HG03139 (cell line): ENCODE measurements around the gene SOHLH1.

Experiments used
- ATAC-seq: cut with Tn5 transposase; IDR thresholded peaks from one replicate; pipeline ENCODE4 v1.9.1; 2021; ENCODE audit not compliant: unreplicated experiment

SOHLH1 gene, protein sequence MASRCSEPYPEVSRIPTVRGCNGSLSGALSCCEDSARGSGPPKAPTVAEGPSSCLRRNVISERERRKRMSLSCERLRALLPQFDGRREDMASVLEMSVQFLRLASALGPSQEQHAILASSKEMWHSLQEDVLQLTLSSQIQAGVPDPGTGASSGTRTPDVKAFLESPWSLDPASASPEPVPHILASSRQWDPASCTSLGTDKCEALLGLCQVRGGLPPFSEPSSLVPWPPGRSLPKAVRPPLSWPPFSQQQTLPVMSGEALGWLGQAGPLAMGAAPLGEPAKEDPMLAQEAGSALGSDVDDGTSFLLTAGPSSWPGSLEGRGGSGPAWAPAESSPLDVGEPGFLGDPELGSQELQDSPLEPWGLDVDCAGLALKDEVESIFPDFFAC

DNA sequence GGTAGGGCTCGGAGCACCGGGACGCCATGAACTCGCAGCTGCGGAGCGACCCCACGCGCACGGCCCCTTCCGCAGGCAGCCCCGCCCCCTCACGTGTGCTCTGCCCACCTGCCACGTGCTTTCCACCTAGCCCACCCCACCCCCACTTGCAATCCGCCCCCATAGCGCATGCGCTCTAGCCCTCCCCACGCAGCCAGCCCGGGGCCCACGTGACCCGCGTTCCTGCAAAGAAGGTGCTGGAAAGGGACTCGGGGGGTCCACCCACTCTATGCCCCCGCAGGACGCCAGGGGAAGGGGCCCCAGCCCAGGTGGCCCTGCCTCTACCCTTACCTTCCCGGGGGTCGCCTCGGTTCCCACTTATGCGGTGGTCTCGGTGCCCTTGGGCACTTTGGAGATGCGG, at the start of gene SOHLH1:
Gene SOHLH1, minus strand, starts transcription at position 42 of the 400 bp plus-strand sequence. Its CDS starts 14 bp downstream, at position 28.
- ATAC-seq = no peak

GRCh38 chr9:135748676-135749075, 49.4 kb upstream of the SOHLH1 start:
- no peak for ATAC-seq

DNA sequence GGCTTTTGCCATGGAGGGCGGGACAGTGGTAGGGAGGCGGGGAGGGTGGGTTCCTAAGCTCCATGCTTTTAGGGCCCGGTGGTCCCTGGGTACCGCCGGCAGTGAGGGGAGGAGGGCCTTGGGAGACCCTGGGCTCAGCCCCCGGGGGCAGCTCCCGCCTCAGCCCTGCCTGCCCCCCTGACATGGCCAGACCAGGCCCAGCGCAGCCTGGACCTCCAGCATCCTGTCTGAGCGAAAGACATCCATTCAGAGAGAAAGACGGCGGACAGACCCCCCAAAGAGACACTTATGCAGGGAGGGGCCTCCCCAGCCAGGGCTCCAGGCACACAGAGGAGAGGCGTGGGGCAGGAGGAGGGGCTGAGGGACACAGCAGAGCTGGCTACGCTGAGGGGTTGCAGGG, 48.0 kb upstream of the SOHLH1 start:
- ATAC-seq = no peak

DNA sequence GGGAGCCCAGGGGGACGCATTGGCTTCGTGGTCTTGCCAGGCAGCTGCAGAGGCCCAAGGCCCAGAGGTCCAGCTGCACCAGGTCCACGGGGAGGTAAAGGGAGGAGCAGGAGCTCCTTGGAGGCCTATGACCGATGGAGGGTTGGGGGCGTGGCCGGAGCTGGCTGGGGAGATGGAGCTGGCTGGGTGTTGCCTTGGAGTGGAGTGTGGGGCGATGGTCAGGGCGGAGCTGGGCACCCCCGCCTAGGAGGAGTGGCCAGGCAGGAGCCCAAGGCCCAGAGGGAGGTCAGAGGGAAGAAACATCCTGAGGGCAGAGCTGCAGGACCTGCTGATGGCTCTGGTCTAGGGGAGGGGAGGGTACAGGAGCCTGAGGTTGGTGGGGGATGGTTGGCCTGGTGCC, 47.3 kb upstream of the SOHLH1 start:
- ATAC-seq = no peak

DNA sequence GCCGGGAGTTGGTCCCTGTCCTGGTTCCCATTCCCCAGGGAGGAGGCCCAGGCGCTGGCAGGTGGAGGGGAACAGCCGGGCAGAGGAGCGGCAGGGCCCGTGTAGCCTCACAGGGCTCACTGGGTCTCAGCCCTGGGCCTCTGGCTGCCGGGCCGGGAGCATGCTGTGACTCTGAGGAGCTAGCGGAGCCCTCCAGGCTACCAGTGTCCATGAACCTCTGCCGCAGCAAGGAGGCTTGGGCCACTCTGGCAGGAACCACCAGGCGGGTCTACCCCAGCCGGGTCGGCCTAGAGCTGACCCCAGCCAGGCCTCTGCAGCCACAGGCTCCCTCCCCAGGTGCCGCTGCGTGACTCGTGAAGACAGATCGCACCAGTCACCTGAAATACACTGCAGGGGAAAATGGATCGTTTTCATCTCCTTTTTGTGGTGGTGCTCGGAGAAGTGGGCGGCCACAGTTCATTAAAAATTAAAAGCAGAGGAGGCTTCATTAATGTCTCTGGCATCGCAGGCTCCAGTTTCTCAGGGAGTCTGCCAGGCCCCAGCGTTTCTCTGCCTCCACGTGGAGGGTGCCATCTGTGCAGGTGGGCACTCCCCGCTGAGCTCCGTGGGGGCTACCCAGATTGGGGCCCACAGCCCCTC, 46.5 kb upstream of the SOHLH1 start:
- ATAC-seq = no peak

DNA sequence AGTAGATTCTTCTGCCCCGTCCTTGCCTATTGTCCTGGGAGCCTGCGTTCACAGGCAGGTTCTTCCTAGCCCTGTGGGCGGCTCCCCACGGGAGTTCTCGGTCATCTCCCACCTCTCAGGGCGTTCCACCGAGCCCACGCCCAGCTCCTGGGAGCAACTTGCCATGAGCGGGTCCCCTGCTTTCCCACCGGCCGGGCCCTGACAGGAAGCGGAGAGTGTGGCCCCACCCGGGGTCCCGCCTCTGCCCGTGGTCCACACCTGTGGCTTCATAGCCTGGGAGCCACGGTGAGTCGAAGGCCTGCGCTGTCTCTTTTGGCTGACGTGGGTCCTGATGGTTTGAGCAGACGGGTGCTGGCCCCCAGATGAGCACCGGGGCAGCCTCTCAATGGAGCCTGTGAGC, 45.9 kb upstream of the SOHLH1 start:
- ATAC-seq = no peak

DNA sequence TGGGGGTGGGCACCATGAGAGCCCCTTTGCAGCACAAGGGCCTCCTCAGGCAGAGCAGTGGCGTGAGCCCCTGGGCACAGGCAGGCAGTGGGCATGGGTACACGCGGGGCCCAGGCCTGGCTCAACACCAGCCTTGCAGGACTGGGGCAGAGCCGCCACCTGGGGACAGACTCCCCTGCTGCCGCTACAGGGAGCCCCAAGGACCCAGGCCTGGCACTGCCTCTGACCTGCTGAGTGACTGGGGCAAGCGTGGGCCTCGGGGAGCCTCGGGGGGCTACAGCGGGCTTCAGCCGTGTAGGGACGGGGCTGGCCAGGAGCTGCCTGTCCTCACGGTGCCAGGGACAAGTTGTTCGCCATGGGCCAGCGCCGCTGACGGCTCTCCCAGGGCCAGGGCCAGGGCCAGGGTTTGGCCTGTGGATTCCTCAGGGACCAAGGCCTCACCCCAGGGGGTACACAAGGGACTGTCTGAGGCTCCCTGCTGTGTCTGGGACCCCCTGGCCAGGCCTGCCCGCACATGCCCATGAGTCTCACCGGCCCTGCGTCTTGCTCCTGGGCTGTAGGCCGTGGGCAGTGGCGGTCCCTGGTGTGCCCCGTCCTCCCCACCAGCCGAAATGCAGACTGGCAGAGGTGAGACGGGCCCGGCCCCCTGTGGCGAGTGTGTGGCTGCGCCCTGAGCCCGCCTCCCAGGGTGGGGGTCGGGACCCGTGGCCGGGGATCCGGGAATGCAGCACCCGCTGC, 45.2 kb upstream of the SOHLH1 start:
- no peak for ATAC-seq

GRCh38 chr9:135743546-135744332, 44.5 kb upstream of the SOHLH1 start:
- no peak for ATAC-seq

DNA sequence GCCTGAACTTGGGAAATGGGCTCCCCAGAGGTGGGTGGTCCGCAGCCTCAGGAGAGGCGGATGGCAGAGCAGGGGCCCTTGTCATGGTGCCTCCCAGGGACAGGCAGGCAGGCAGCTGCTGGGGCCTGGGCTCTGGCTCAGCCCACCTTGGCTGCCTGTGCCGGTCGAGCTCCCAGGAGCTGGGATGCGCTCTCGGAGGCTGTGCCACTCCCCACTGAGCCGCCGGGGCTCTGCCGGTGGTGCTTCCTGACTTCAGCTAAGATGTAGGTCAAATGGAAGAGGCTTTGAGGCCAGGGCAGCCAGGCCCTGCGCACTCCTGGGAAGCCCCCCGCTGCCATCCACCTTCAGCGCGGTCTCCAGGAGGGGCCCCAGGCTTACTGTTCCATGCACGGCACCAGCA, 43.7 kb upstream of the SOHLH1 start:
- no peak for ATAC-seq

GRCh38 chr9:135741276-135742219, 42.3 kb upstream of the SOHLH1 start:
- ATAC-seq = no peak

DNA sequence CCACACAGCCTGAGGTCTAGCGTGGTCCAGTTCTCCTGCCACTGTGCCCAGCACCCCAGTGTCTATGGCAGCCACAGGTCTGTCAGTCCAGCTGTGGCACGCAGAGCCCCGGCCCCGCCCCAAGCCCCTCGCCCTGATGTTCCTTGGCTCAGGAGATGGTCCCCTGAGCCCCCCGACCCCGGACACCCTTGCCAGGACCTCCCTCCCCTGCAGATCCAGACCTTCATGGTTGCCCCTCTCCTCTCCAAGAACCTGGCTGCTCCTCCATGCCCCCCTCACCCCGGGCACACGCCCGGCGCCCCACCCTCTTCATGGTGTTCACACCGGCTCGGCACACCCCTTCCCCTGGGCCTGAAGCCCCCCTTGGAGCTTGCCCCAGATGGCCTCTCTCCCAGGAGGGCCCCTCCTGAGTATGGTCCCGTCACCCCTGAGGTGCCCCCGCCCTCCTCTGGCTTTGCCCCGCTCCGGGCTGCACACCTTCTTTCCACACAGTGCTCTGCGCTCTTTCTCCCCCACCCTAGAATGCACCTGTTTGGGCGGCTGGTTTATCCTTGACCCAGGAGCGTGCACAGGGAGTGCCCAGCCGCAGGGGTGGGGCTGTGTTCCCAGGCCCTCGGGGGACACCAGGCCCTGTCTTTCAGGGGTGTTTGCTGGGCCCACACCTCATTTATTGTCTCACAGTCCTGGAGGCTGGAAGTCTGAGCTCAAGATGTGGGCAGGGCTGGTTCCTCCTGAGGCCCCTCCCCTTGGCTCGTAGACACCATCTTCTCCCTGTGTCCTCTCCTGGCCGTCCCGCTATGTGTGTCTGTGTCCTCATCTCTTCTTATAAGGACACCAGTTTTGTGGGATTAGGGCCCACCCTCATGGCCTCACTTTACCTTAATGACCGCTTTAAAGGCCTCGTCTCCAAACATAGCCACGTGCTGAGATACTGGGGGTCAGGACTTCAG, 40.3 kb upstream of the SOHLH1 start:
- no peak for ATAC-seq

GRCh38 chr9:135737840-135738521, 38.7 kb upstream of the SOHLH1 start:
- no peak for ATAC-seq

DNA sequence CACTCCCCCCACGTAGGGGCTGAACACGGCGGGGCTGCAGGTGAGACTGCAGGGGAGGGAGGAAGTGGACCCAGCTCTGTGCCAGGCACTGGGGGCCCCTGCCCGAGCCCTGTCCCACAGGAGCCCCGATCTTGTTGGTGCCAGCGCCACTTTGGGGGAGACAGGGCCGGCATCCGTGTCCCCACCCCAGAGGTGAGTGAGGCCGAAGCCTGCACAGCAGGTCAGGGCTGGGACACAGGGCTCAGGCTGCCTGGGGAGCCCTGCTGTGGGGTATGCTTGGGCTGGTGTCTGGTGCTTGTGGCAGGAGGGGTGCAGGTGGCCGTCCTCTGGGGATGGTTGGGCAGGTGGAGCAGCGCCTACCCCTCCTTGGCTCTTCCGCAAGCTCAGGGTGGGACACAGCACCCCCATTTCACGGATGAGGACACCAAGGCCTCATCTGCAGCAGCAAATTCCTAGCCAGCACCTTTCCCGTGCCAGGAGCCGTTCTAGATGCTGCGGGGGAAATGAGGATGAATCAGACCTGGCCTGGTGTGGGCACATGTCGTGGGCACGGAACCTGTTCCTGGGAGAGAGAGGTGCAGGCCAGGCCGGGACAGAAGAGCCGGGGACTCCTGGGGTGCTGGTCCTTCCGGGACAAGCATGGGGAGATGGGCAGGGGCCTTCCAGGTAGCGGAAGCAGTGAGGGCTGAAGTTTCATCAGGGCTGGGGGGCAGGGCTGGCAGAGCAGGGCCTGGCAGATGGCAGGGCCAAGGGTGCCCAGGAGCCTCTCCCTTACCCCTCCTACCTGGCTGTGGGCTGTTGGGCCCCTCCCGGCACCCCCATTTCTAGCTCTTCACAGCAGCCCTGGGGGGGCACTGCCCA, 37.9 kb upstream of the SOHLH1 start:
- ATAC-seq = no peak

DNA sequence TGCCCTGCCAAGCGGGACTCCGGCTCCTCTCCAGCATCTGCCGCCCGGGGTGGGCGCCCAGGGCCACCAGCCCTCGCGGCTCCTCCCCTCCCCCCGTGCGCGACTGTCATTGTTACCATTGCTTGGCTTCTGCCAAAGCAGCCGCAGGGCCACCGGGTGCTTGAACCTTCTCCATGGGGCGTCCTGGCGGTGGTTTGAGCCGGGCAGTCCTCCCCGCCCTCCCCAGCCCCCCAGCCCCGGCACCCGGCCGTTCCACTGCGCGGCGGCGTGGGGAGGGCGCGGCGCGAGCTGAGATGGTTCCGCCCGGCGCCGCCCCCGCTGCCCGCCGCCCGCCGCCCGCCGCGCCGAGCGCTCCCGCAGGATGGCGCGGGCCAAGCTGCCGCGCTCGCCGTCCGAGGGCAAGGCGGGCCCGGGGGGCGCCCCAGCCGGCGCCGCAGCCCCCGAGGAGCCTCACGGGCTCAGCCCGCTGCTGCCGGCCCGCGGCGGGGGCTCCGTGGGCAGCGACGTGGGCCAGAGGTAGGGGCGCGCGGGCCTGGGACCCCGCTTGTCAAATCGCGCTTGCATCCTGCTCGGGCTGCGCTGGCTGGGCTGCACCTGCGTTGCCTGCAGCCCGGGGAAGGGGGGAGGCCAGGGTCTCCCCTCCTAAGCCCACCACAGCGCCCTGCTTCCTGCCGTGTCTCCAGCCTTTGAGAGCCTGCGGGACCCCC, 37.1 kb upstream of the SOHLH1 start:
- no peak for ATAC-seq

- no peak for ATAC-seq
Measured at GRCh38 chr9:135734616-135735144, 35.4 kb upstream of the SOHLH1 start.

DNA sequence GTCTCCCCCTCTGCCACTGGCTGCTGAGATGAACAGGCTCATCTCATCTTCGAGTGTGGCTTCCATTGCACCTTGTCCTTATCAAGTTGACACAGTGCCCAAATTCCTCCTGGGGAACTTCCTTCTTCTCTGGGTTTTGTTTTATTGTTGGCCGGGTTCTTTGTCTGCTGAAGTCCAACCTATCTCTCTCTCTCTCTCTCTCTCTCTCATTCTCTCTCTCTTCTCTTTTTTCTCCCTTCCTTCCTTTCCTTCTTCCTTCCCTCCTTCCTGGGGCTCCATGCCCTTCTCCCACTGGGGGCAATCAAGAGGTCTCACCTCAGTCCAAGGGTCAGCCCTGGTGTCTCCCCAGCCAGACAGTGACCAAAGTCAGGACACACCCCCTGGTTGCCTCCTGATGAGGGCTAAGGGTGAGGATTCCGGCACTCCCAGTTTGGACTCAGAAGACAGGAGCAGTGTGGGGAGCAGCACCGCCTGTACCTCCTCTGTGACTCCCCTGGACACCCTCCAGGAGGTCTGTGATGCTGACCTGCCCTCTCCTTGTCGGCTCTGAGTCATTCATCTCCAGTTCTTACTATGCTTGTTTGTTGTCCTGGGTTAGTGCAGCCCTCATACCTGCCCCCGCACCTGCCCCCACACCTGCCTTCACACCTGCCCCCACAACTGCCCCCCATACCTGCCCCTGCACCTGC, 33.4 kb upstream of the SOHLH1 start:
- no peak for ATAC-seq
